CMK (cell line): ENCODE measurements around the gene GRIP1.

Source experiments
- DNase-seq: peaks from one replicate; pipeline ENCODE4 v3.0.0-alpha.2; 2010; ENCODE audit warnings: low read depth

GRIP1 gene

GRCh38 chr12:66598079-66598478 lies 80.8 kb downstream of the GRIP1 start:
- no peak for DNase-seq

DNA sequence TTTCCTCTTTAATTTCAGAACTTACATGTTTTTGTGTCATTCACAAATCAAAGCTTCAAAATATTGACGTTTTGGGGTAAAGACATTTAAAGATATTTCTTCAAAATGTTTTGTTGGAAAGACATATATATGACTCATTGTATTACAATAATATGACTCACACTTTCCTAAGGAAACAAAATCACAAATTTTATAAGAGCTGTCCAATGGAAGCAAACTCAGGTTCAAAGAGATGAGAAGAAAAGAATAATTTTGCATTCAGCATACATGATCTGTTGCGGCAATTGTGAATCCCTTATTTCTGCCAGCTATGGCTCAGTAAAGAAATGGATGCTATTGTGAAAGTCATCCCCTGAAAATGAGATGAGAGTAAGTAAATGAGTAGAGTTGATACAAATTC lies 82.7 kb downstream of the GRIP1 start:
- no peak for DNase-seq

DNA sequence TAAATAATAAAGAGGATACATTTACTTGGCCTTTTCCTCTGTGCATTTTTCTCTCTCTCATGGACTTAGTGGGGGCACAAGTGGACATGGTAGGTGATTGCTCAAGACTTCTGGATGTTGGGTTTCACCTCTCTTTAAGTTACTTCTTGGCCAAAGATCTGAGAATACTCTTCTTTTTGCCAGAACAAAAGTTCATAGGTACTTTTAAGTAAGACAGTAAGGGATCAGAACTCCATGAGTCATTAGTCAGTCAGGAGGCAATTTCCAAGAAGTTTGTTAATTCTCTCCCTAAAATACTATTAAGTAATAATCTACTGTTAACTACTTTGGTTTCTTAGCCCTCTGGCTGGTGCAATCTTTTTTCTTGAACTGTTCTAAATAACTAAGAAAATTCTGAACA lies 84.2 kb downstream of the GRIP1 start:
- DNase-seq: no peak

DNA sequence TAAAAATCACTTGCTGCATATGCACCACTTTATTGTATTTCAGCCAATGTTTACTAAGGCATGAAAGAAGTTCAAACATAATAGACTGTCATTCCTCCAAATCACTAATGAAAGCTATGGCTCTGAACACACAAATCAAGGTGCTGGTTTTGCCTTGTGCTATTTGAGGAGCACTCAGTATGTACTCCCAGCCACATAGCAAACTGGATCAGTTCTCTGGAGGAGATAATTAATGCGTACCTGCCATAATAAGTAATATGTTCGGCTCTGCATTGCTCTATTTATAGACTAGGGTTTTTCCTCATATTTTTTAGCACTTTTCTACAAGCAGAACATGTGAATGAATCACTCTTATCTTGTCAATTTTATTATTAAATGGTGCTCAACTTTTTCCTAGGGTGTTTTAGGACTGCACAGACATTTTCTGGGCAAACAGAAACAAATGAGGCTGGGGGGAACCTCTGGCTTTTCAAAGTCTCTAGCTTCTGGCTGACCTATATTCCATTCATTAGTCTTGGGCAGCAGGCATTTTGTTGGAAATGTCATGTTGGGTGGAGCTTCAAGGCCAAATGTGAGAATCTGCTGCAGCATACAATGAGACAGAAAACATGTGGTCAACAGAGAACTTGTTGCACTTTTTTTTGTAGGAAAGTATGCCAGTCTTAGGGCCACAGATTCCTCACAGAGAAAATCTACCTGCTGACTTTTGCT lies 88.4 kb downstream of the GRIP1 start:
- no peak for DNase-seq

GRCh38 chr12:66589095-66589494 lies 89.8 kb downstream of the GRIP1 start:
- DNase-seq: no peak

GRCh38 chr12:66587912-66588311 lies 91.0 kb downstream of the GRIP1 start:
- DNase-seq: no peak

DNA sequence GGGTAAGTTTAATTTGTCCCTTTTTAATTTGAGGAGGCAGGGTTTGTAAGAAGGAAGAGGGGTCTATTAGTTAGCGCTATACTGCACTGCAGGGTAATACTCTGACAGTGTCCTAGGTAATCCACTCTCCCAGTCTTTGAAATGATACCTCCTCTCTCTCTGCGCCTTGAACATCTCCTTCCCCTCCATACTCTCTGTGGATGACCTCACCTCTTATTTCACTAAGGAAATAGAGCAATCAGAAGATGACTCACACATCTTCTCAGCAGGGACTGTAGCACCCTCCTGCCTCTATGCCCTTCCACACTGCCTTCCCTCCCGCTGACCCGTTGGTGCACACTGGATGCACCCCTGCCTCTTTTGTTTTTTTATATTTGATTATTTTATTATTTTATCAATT lies 94.2 kb downstream of the GRIP1 start:
- DNase-seq: no peak

GRCh38 chr12:66573605-66574004 lies 105.3 kb downstream of the GRIP1 start:
- no peak for DNase-seq

DNA sequence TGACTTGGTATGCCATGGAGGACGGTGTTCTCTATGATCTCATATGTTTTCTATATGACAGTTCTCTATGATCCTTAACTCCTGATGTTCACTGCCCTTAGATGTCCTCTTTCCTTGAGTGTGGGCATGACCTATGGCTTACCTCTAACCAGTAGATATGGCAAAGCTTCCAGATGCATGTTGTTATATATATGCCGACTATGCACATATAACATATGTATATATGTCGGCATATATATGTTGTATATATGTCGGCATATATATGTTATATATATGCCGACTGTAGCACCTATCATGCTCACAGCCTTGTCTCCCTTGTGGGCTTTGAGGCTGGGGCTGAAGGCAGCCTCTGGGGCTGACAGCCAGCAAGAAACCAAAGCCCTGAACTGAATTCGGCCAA lies 106.0 kb downstream of the GRIP1 start:
- no peak for DNase-seq

- no peak for DNase-seq
Measured at GRCh38 chr12:66571361-66571915, 107.4 kb downstream of the GRIP1 start.

GRCh38 chr12:66563220-66563619 lies 115.7 kb downstream of the GRIP1 start:
- no peak for DNase-seq

GRCh38 chr12:66555113-66555512 lies 123.8 kb downstream of the GRIP1 start:
- DNase-seq: no peak

DNA sequence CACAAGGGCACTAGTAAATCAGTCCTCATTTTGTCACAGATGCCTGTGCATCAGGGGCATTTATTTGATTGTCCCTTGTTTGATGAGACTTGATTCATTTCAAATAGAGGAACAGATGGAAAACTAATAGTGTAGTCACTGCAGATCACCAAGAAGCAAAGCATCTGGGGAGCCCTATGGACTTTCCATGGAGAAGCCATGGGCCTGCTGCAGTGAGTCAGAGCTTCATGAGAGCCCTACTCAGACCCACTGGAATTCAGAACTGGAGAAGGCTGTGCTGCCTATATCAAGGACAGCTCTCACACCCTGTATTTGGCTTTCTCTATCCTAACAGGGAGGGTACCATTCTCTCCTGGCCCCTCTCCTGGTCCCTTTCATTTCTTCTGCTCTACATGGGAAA lies 126.2 kb downstream of the GRIP1 start:
- no peak for DNase-seq

DNA sequence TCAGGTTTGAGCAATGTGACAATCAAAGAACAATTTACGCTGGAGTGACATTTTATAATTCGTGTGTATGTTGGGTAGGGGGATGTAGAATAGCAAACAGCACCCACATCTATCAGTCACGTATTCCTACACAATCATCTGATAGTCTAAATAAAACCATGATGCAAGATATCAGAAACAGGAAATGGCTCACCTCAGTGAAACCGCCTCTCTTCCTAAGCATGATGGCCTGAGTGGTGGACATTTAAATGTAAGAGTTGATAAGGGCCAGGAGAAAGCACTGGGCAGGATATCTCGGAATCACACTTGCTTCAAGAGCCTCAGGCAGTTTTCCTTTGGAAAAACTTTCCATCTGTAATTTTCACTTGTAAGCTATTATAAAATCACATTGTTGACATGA lies 128.2 kb downstream of the GRIP1 start:
- no peak for DNase-seq

GRCh38 chr12:66549050-66549389 lies 129.9 kb downstream of the GRIP1 start:
- DNase-seq: no peak

DNA sequence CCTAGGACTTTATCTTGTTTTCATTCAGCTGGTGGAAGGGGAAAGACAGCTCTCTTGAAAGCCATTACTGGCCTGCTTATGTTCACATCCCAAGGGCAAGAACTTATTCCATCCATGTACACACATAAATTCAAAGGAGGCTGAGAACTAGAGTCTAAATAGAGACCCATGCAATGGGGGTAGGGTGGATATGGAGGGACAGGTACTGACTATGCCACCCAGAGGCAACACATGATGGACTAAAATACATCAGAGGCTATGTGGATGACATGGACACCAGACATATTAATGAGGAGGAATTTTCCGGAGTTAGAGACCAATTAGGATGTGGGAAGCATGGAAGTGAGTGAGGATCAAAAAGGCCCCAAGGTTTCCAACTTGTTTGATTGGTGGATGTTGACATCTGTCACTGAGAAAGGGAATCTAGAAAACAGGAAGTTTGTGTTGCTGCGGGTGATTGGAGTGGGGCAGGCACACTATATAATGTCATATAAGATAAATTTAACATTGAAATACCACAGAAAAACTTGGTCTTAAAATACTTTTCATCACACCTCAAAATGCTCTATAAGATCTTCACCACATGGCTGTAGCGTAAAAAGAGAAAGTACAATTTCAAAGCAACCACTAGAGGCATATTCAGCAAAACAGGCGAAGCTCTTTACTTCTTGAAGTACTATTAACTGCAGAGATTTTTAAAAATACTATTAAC lies 130.4 kb downstream of the GRIP1 start:
- no peak for DNase-seq

DNA sequence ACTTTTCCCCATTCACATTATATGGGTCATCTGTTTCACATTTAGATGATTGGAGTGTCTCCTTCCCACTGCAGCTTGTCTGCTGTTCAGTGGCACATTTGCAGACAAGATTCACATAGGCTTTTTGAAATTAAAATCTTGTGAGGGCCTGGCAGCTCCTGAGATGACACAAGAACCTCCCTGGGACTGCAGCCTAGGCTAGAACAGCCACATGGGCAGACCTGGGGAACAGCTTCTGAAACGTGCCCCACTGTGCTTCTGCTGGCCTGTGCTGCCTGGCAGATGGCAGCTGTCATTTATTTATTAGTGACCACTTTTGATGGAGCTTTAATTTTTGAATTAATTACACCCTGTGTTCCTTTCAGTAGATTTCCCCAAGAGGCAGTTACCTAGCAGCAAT lies 137.4 kb downstream of the GRIP1 start:
- DNase-seq: no peak

- no peak for DNase-seq
Measured at GRCh38 chr12:66539431-66539830, 139.4 kb downstream of the GRIP1 start.

DNA sequence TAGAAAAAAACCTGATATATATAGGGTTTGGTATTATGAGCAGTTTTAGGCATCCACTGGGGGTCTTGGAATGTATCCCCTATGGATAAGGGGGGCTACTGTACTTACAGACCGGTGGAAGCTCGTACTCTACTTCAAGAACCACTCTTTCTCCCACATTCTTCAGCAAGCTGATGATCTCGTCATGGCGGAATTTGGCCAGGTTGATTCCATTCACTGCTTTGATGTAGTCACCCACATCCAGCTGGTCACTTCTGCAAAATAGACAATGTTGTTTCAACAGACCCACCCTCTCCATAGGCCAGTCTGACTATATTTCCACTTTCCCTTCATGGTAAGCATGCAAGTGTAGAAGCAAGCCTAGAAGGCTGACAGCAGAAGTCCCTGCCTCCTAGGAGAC lies 139.9 kb downstream of the GRIP1 start:
- no peak for DNase-seq

- no peak for DNase-seq
Measured at GRCh38 chr12:66537876-66538275, 141.0 kb downstream of the GRIP1 start.

GRCh38 chr12:66533767-66534166 lies 145.1 kb downstream of the GRIP1 start:
- DNase-seq: no peak

- no peak for DNase-seq
Measured at GRCh38 chr12:66531766-66532165, 147.1 kb downstream of the GRIP1 start.

GRCh38 chr12:66529934-66530333 lies 148.9 kb downstream of the GRIP1 start:
- DNase-seq: no peak

DNA sequence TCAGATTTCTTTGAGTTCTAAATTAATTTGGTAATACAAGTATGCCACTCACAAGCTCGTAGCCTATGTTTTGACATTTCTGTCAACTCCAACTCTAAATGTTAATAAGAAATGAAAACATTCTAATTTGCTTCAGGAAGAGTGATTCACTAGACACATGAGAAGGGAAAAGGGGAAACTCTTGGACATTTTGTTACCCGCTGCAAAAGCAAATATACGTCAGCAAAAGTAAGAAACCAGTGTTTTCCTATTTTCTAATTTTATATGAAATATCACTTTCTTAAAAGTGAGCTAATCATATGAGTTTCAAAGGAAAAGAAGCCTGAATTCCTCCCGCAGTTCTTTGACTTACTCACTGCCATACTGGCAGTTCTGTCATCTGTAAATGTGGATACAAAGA lies 162.3 kb downstream of the GRIP1 start:
- no peak for DNase-seq
